ENCODE measurements around the gene AKT3. TPM values are rescaled to one million over a fixed set of nuclear protein-coding genes. Genes with fewer than 3 reads are reported as not detected.
A peak's percentile ranks its signal among the peaks of the same experiment; 100 is the strongest.
"Not testable (repeated sequence)": the region's sequence is repeated elsewhere in the genome, so short reads cannot be mapped to it uniquely, and the experiment has no call there.

The AKT3 gene
- total and polyA plus RNA-seq, 5 donors: 8.4 to 61.2 (median 47.9) TPM

DNA sequence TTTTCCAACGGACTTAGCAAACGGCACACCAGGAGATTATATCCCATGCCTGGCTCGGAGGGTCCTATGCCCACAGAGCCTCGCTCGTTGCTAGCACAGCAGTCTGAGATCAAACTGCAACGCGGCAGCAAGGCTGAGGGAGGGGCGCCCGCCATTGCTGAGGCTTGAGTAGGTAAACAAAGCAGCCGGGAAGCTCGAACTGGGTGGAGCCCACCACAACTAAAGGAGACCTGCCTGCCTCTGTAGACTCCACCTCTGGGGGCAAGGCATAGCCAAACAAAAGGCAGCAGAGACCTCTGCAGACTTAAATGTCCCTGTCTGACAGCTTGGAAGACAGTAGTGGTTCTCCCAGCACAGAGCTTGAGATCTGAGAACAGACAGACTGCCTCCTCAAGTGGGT, 42.7 kb downstream of the AKT3 start:
- intact Hi-C loops (cut with DNase I); H3K27ac ChIP-seq (ENCODE audit: low read length); H3K4me3 ChIP-seq (ENCODE audit: low read length); H3K9me3 ChIP-seq (ENCODE audit: control insufficient read depth, low read length); H3K27me3 ChIP-seq (ENCODE audit: control insufficient read depth, insufficient read depth); ATAC-seq; DNase-seq; H3K4me1 ChIP-seq (ENCODE audit: control insufficient read depth, insufficient read depth, low read length): not testable (repeated sequence)
- 95% methylated on average over 11 of the region's 11 CpGs for WGBS

DNA sequence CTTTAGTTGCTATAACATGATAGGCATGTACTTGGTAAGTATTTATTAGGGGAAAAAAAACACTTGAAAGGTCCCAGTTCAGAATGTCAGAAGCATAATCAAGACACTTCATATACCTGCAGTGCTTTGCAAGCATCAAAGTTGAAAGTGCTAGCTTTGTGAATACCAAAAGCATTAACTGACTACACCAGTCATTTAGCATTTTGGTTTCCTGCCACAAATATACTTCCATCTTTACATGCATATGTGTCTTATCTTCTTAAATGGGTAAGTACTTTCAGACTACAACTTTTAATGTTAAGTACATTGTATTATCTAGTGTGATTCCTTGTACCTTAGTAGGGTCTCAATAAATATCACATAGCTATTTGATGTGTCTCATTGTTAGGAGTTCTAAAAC, 43.7 kb downstream of the AKT3 start:
- no peak overlapping the region for H3K27ac ChIP-seq (ENCODE audit: low read length)
- intact Hi-C loops (cut with DNase I): no loop called here
- H3K4me1 ChIP-seq (ENCODE audit: control insufficient read depth, insufficient read depth, low read length): peaks cover 2% of the 10 kb centered on the region
- H3K4me3 ChIP-seq (ENCODE audit: low read length): no peak overlapping the region
- no peaks in the 10 kb centered on the region for H3K27me3 ChIP-seq (ENCODE audit: control insufficient read depth, insufficient read depth)
- ATAC-seq (no peak), DNase-seq (no peak)
- H3K9me3 ChIP-seq (ENCODE audit: control insufficient read depth, low read length): no peaks in the 10 kb centered on the region

DNA sequence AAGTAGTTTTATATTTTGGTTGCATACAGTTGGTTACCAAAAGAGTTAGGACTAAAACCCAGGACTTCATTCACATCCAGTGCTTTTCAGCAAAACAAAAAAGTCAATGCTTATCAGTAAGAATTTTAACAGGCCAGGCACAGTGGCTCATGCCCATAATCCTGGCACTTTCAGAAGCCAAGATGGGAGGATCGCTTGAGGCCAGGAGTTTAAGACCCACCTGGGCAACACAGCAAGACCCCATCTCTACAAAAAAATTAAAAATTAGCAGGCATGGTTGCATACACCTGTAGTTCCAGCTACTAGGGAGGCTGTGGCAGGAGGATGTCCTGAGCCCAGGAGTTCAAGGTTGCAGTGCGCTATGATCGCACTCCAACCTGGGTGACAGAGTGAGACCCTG, 47.3 kb downstream of the AKT3 start:
- Histone ChIP-seq H3K27me3 (ENCODE audit: control insufficient read depth, insufficient read depth) (no peaks in the 10 kb centered on the region), H3K27ac (ENCODE audit: low read length) (no peak overlapping the region), H3K9me3 (ENCODE audit: control insufficient read depth, low read length) (no peaks in the 10 kb centered on the region), H3K4me1 (ENCODE audit: control insufficient read depth, insufficient read depth, low read length) (peaks cover 4% of the 10 kb centered on the region), H3K4me3 (ENCODE audit: low read length) (no peak overlapping the region)
- ATAC-seq: no peak
- WGBS: 98% methylated on average over 3 of the region's 3 CpGs
- DNase-seq: no peak
- intact Hi-C loops (cut with DNase I): no loop called here

DNA sequence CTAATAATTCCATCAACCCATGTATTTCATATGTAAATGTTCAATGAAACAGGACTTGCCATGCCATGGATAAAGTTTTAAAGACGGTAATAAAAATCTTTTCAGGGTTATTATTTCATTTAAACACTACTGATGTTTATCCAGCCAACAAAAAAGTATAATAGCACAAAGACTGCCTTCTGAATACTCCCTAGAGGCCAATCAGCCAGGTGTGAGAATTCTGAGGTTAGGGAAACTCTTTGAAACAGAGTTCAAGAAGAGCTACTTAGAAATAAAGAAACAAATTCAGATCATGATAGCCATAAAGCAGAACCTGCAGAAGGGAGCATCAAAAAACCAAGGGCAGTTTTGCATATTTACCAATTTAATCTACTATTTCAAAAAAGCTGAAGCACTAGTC, 48.7 kb downstream of the AKT3 start:
- ATAC-seq: no peak
- 78% methylated on average over 1 of the region's 1 CpG for WGBS
- Histone ChIP-seq H3K9me3 (ENCODE audit: control insufficient read depth, low read length) (no peaks in the 10 kb centered on the region), H3K4me3 (ENCODE audit: low read length) (no peak overlapping the region), H3K4me1 (ENCODE audit: control insufficient read depth, insufficient read depth, low read length) (peaks cover 4% of the 10 kb centered on the region), H3K27ac (ENCODE audit: low read length) (no peak overlapping the region), H3K27me3 (ENCODE audit: control insufficient read depth, insufficient read depth) (no peaks in the 10 kb centered on the region)
- intact Hi-C loops (cut with DNase I): no loop called here
- no peak for DNase-seq

DNA sequence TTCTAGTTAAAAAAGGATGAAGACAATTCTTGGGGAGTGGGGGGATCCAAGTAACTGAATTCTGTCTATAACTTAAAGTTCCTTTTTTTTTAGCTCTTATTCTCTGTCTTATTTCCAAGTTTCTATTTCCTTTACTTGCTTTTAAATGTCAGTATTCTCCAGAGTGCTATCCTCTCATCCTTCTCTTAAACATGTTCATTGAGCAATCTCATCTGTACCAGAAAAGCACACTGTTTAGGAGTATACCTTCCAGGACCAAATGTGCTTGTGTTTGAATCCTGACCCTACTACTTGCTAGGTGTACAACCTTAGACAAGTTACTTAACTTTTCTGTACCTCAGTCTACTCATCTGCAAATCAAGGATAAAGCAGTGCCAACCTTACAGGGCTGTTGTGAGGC, 50.1 kb downstream of the AKT3 start:
- Histone ChIP-seq H3K4me1 (ENCODE audit: control insufficient read depth, insufficient read depth, low read length) (peaks cover 2% of the 10 kb centered on the region), H3K9me3 (ENCODE audit: control insufficient read depth, low read length) (no peaks in the 10 kb centered on the region), H3K27me3 (ENCODE audit: control insufficient read depth, insufficient read depth) (no peaks in the 10 kb centered on the region), H3K4me3 (ENCODE audit: low read length) (no peak overlapping the region), H3K27ac (ENCODE audit: low read length) (no peak overlapping the region)
- intact Hi-C loops (cut with DNase I): loop anchor here in 1 of 4 donors (10.0 kb wide), 1 partner anchor 45 kb away; no protein-coding TSS in a partner anchor
- DNase-seq: no peak
- no peak for ATAC-seq

DNA sequence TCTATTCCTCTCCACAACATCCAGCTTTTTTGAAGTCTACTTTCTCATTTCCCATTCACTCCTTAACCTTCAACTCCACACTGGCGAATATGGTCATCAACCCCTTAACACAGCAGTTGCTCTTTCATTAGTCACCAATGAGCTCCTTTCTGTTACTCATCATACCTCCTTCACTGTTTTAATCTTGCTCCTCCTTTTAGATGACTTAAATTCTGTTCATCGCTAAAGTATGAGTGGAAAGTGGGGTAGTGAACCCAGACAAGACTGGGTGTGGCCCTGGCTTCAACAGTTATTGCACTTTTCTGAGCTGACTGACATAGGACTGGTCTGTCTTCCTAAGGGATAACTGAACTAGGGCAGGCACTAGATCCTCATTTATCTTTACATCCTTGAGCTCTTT, 51.3 kb downstream of the AKT3 start:
- Histone ChIP-seq H3K4me3 (ENCODE audit: low read length) (no peak overlapping the region), H3K27ac (ENCODE audit: low read length) (no peak overlapping the region), H3K4me1 (ENCODE audit: control insufficient read depth, insufficient read depth, low read length) (peaks cover 6% of the 10 kb centered on the region), H3K27me3 (ENCODE audit: control insufficient read depth, insufficient read depth) (no peaks in the 10 kb centered on the region), H3K9me3 (ENCODE audit: control insufficient read depth, low read length) (no peaks in the 10 kb centered on the region)
- DNase-seq (no peak), ATAC-seq (no peak)
- intact Hi-C loops (cut with DNase I): loop anchor here in 1 of 4 donors (10.0 kb wide), 1 partner anchor 46 kb away; no protein-coding TSS in a partner anchor
- WGBS: 97% methylated on average over 2 of the region's 2 CpGs

DNA sequence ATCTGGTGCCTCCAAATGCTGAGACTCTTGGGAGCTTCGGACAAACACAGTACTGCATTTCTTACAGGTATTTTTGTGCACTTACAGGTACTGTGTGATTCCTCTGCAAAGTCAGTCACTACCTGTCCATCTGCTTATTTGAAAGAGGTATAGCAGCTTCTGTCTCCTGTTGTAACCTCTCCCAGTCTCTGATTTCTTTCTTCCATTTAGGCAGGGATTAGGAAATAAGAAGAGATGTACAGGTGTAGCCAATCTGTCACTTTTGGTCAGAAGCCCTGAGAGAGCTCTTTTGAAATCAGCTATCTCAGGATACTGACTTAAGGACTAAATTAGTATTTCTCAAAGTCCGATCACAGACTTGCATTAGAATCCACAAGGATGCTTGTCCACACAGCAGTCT, 54.0 kb downstream of the AKT3 start:
- Histone ChIP-seq H3K4me3 (ENCODE audit: low read length) (no peak overlapping the region), H3K9me3 (ENCODE audit: control insufficient read depth, low read length) (no peaks in the 10 kb centered on the region), H3K4me1 (ENCODE audit: control insufficient read depth, insufficient read depth, low read length) (peaks cover 6% of the 10 kb centered on the region), H3K27me3 (ENCODE audit: control insufficient read depth, insufficient read depth) (no peaks in the 10 kb centered on the region), H3K27ac (ENCODE audit: low read length) (no peak overlapping the region)
- WGBS: 94% methylated on average over 2 of the region's 2 CpGs
- no peak for ATAC-seq
- intact Hi-C loops (cut with DNase I): loop anchor here in 1 of 4 donors (10.0 kb wide), 1 partner anchor 49 kb away; no protein-coding TSS in a partner anchor
- DNase-seq: no peak

DNA sequence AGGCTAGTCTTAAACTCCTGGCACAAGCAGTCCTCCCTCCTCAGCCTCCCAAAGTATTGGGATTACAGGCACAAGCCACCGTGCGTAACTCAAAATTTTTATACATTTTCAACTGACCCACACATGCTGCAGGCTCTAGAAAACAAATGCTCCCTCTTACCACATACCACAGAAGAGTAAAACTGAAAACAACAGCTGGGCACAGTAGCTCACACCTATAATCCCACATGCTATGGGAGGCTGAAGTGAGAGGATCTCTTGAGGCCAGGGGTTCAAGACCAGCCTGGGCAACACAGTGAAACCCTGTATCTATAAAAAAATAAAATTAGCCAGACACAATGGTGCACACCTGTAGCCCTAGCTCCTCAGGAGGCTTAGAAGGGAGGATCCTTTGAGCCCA, 56.7 kb downstream of the AKT3 start:
- no peak overlapping the region for H3K4me3 ChIP-seq (ENCODE audit: low read length)
- 89% methylated on average over 2 of the region's 2 CpGs for WGBS
- intact Hi-C loops (cut with DNase I): loop anchor here in 1 of 4 donors (10.0 kb wide), 1 partner anchor 52 kb away; no protein-coding TSS in a partner anchor
- DNase-seq (no peak), ATAC-seq (no peak)
- no peak overlapping the region for H3K27ac ChIP-seq (ENCODE audit: low read length)
- no peaks in the 10 kb centered on the region for H3K27me3 ChIP-seq (ENCODE audit: control insufficient read depth, insufficient read depth)
- no peaks in the 10 kb centered on the region for H3K9me3 ChIP-seq (ENCODE audit: control insufficient read depth, low read length)
- H3K4me1 ChIP-seq (ENCODE audit: control insufficient read depth, insufficient read depth, low read length): peaks cover 12% of the 10 kb centered on the region

DNA sequence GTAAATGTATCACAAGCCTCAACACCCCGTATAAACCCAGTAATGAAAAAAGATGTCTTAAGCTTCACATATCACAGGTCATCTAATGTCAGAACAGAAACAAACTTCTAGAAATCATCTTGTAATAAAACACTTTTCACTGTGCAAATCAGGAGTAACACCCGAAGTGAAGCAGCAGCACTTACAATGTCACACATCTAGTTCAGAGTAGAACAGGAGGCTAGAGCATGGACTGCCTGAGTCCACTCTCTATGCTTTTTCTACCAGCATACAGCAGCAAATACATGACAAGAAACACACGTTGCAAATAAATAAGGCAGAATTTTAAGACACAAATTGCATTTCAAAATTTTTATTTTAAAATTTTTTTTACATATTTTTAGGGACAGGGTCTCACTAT, 57.2 kb downstream of the AKT3 start:
- peaks cover 12% of the 10 kb centered on the region for H3K4me1 ChIP-seq (ENCODE audit: control insufficient read depth, insufficient read depth, low read length)
- intact Hi-C loops (cut with DNase I): loop anchor here in 1 of 4 donors (10.0 kb wide), 1 partner anchor 52 kb away; no protein-coding TSS in a partner anchor
- H3K27me3 ChIP-seq (ENCODE audit: control insufficient read depth, insufficient read depth): no peaks in the 10 kb centered on the region
- no peak for ATAC-seq
- no peak overlapping the region for H3K27ac ChIP-seq (ENCODE audit: low read length)
- no peaks in the 10 kb centered on the region for H3K9me3 ChIP-seq (ENCODE audit: control insufficient read depth, low read length)
- WGBS: 43% methylated on average over 3 of the region's 3 CpGs
- H3K4me3 ChIP-seq (ENCODE audit: low read length): no peak overlapping the region
- no peak for DNase-seq

DNA sequence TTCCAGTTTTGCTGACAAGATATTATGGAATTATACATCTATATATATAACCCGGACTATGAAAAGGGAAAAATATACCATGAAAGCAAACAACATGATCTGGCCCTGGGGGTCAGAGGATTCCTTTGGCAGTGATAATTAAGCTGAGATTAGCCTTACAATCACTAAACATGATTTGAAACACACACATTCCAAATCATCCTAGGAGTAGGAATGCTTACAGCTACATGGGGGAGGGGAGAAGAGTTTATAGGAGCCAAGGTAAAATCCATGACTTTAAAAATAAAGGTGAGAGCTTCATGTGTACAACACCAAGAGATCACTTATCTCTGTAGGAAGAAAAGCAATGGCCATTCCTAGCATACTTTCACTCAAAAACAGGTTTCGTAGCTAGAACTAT, 57.6 kb downstream of the AKT3 start:
- H3K4me3 ChIP-seq (ENCODE audit: low read length): no peak overlapping the region
- DNase-seq (no peak), ATAC-seq (no peak)
- intact Hi-C loops (cut with DNase I): loop anchor here in 1 of 4 donors (10.0 kb wide), 1 partner anchor 52 kb away; no protein-coding TSS in a partner anchor
- H3K27me3 ChIP-seq (ENCODE audit: control insufficient read depth, insufficient read depth): no peaks in the 10 kb centered on the region
- WGBS: 59% methylated on average over 2 of the region's 2 CpGs
- peaks cover 12% of the 10 kb centered on the region for H3K4me1 ChIP-seq (ENCODE audit: control insufficient read depth, insufficient read depth, low read length)
- no peaks in the 10 kb centered on the region for H3K9me3 ChIP-seq (ENCODE audit: control insufficient read depth, low read length)
- no peak overlapping the region for H3K27ac ChIP-seq (ENCODE audit: low read length)

DNA sequence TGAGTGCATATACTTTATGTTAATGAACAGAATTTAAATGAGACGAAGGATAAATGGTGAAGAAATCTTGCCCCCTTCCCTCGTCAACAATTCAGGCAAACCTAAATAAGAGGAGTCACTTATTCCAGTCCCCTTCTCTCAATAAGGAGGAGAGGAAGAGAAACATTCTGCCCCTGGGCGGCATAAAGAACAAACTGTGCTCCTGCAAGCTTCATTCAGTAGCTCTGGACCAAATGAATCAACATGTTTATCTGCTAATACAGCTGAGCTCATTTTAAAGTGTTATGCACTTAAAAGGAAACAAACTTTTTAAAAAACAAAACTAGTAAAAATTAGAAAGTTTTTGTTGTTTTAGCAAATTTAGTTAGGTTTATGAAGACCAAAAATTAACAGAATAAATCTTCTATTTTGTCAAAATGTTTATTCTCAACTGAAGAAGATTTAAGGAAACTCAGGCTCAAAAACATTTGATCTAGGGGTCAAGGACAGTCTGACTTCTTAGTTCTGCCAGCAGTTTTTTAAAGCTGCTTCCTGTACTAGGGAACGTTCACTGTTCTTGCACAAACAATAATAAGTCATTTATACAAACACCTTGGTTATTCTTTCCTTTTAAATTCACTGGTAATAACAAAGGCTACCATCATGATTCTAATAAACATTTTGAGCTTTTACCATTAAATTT, 58.3 kb downstream of the AKT3 start:
- WGBS: 38% methylated on average over 4 of the region's 4 CpGs
- Histone ChIP-seq H3K4me3 (ENCODE audit: low read length) (no peak overlapping the region), H3K4me1 (ENCODE audit: control insufficient read depth, insufficient read depth, low read length) (peaks cover 12% of the 10 kb centered on the region), H3K27me3 (ENCODE audit: control insufficient read depth, insufficient read depth) (no peaks in the 10 kb centered on the region), H3K27ac (ENCODE audit: low read length) (no peak overlapping the region), H3K9me3 (ENCODE audit: control insufficient read depth, low read length) (no peaks in the 10 kb centered on the region)
- DNase-seq: peak in 2 of 3 donors; percentile 15 to 65
- ATAC-seq: peak; percentile 82 to 87
- intact Hi-C loops (cut with DNase I): loop anchor here in 1 of 4 donors (10.0 kb wide), 1 partner anchor 53 kb away; no protein-coding TSS in a partner anchor

Measured in right cardiac atrium (tissue), 5 donors.